ENCODE data around the gene TMED4. TPM values are rescaled to one million over a fixed set of nuclear protein-coding genes. Genes with fewer than 3 reads are reported as not detected.

The TMED4 gene
- total RNA-seq = 57.0 and 74.5 TPM in 2 replicates

DNA sequence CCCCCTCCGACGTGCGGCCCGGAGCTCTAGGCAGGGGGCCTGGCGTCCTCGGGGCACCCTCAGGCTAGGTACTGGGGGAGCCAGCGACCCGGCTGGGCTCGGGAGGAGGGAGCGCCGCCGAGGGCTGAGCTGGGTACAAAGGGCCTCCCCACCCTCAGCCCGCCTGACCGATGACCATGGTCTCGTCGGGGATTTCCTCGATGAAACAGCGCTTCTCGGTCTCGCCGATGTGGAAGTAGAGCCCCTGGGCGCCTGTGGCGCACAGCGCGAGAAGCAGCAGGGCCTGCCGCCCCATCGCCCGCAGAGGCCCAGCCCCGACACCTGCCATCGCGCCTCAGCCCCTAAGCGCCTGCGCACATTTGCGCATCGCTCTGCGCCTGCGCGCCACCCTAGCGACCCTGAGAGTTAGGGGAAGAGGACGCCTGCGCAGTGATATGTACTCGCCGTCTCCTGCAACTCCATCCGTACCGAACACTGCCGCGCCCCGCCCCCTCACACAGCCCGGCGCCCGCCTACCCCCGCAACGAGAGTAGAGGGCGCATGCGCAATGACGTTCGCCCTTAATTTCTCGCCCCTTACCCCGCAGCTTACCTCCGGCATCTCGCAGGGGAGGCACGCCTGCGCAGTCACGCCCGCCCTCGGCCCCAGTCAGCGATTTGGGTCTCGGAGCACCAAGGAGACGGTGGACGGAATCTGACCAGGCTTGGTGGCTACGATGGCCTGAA, at the start of gene TMED4:
Gene TMED4, minus strand, starts transcription at position 353 of the 725 bp plus-strand sequence. Its CDS starts 25 bp downstream, at position 328.

GRCh38 chr7:44606341-44607140, 24.5 kb upstream of the TMED4 start, which contains the start of gene OGDH:
Gene OGDH (plus strand): TSS chr7:44606627. CDS start chr7:44624344, 17,717 bp downstream.

GRCh38 chr7:44573464-44574286, 8.4 kb downstream of the TMED4 start, which contains the start of gene DDX56:
Gene DDX56 (minus strand): TSS chr7:44573908. CDS start chr7:44573895, 13 bp downstream.

GRCh38 chr7:44541028-44541869, 40.8 kb downstream of the TMED4 start, which contains the start of gene NPC1L1:
Gene NPC1L1 (minus strand): TSS chr7:44541330. CDS start chr7:44541259, 71 bp downstream.

Other genes starting within 250 kb of the TMED4 start
- gene NUDCD3, start 91.6 kb downstream of the TMED4 start, total RNA-seq = 125 and 153 TPM in 2 replicates
- not detected in 2 replicates for gene NPC1L1, start 40.9 kb downstream of the TMED4 start, total RNA-seq
- gene DDX56, start 8.3 kb downstream of the TMED4 start, total RNA-seq = 54.1 and 63.2 TPM in 2 replicates
- 37.6 and 46.0 TPM in 2 replicates for gene OGDH, start 24.4 kb upstream of the TMED4 start, total RNA-seq
- gene ZMIZ2, start 166.6 kb upstream of the TMED4 start, total RNA-seq = 9.1 and 16.2 TPM in 2 replicates
- 1,415 and 1,538 TPM in 2 replicates for gene PPIA, start 214.4 kb upstream of the TMED4 start, total RNA-seq